Vagina (tissue), 2 donors: ENCODE measurements around the gene OR2T11. TPM values are rescaled to one million over a fixed set of nuclear protein-coding genes. Genes with fewer than 3 reads are reported as not detected.
"Not testable (repeated sequence)": the region's sequence is repeated elsewhere in the genome, so short reads cannot be mapped to it uniquely, and the experiment has no call there.

Source experiments
- DNase-seq, 2 donors: peaks; one replicate each; pipeline ENCODE4 v3.0.0-alpha.2; 2017; ENCODE audit errors: extremely low spot score in 2 of 2
- H3K27ac ChIP-seq: fragments of 200-600 bp; sonication (generic); one replicate; pipeline ENCODE4 v1.5.1; 2019
- H3K27me3 ChIP-seq: fragments of 200-600 bp; sonication (generic); one replicate; pipeline ENCODE4 v1.5.1; 2019
- H3K36me3 ChIP-seq, 2 donors: fragments of 200-600 bp; sonication (generic); one replicate each; pipeline ENCODE4 v1.5.1; 2017 to 2019
- H3K4me1 ChIP-seq: fragments of 200-600 bp; sonication (generic); one replicate; pipeline ENCODE4 v1.5.1; 2019
- H3K4me3 ChIP-seq, 2 donors: fragments of 200-600 bp; sonication (generic); 1 replicate in 1 of 2; 2 replicates in 1 of 2; pipeline ENCODE4 v1.5.1; 2016 to 2019
- H3K9me3 ChIP-seq: fragments of 200-600 bp; sonication (generic); one replicate; pipeline ENCODE4 v1.5.1; 2019
- CTCF ChIP-seq, 3 experiments: fragments of 450-650 bp in 2 of 3; fragments of 200-600 bp in 1 of 3; sonication (generic) in 1 of 3; IDR thresholded peaks; one replicate each; pipeline ENCODE4 v1.5.1; 2017 to 2019; ENCODE audit warnings: antibody characterized with exemption in 3 of 3, mild to moderate bottlenecking in 2 of 3, moderate library complexity in 2 of 3
- POLR2A ChIP-seq, 2 donors: fragments of 450-650 bp; IDR thresholded peaks; one replicate each; pipeline ENCODE4 v1.6.1; 2017; ENCODE audit warnings: antibody characterized with exemption in 2 of 2, mild to moderate bottlenecking in 2 of 2, moderate library complexity in 2 of 2
- POLR2AphosphoS5 ChIP-seq, 2 donors: sonication (generic); formaldehyde crosslinking; IDR thresholded peaks; one replicate each; pipeline ENCODE4 v1.9.0; 2017; ENCODE audit warnings: antibody characterized with exemption in 2 of 2, mild to moderate bottlenecking in 2 of 2, low read depth in 1 of 2; ENCODE audit not compliant: insufficient read depth in 1 of 2
- intact Hi-C: fragments of 100-400 bp; cut with DNase I; formaldehyde crosslinking; loops from one replicate; pipeline ENCODE4 v1.15.1; 2023
- total RNA-seq: library from RNA; depleted of rRNA; stranded (reverse); fragments of >200 nt; gene quantifications from one replicate; pipeline ENCODE4 v1.2.3, GENCODE V29; 2016

The OR2T11 gene
- not detected for total RNA-seq

GRCh38 chr1:248634991-248635390 lies at the start of gene OR2T11:
Gene OR2T11 (minus strand): TSS chr1:248635091. CDS start chr1:248627128, 7,963 bp downstream.
- not testable (repeated sequence) for H3K27me3 ChIP-seq, DNase-seq, H3K27ac ChIP-seq, H3K4me3 ChIP-seq, H3K4me1 ChIP-seq, H3K9me3 ChIP-seq, H3K36me3 ChIP-seq
- intact Hi-C loops: loop anchor here (10.0 kb wide), 1 partner anchor 1360 kb away; no protein-coding TSS in a partner anchor

GRCh38 chr1:248681651-248682050 lies 46.8 kb upstream of the OR2T11 start:
- no peak for DNase-seq
- Histone ChIP-seq H3K27ac (no peak overlapping the region), H3K27me3 (no peaks in the 10 kb centered on the region), H3K4me3 (no peak overlapping the region), H3K4me1 (no peaks in the 10 kb centered on the region), H3K36me3 (no peaks in the 10 kb centered on the region), H3K9me3 (no peaks in the 10 kb centered on the region)
- TF ChIP-seq POLR2AphosphoS5 (IDR thresholded peaks at IDR 0.05; ENCODE audit: insufficient read depth in 1 of 2, low read depth in 1 of 2) (no peak), POLR2A (IDR thresholded peaks at IDR 0.05) (no peak), CTCF (IDR thresholded peaks at IDR 0.05) (no peak)
- intact Hi-C loops: no loop called here

GRCh38 chr1:248670003-248670402 lies 35.1 kb upstream of the OR2T11 start:
- intact Hi-C loops: no loop called here
- Histone ChIP-seq H3K4me1 (no peaks in the 10 kb centered on the region), H3K9me3 (no peaks in the 10 kb centered on the region), H3K27ac (no peak overlapping the region), H3K36me3 (no peaks in the 10 kb centered on the region), H3K4me3 (no peak overlapping the region), H3K27me3 (no peaks in the 10 kb centered on the region)
- no peak for TF ChIP-seq POLR2A (IDR thresholded peaks at IDR 0.05)
- no peak for TF ChIP-seq POLR2AphosphoS5 (IDR thresholded peaks at IDR 0.05; ENCODE audit: insufficient read depth in 1 of 2, low read depth in 1 of 2)
- TF ChIP-seq CTCF (IDR thresholded peaks at IDR 0.05): no peak
- no peak for DNase-seq

- intact Hi-C loops, H3K9me3 ChIP-seq, H3K4me1 ChIP-seq, H3K27me3 ChIP-seq, H3K27ac ChIP-seq, H3K4me3 ChIP-seq, H3K36me3 ChIP-seq, DNase-seq: not testable (repeated sequence)
Measured at GRCh38 chr1:248663453-248664328, 28.8 kb upstream of the OR2T11 start.

GRCh38 chr1:248656797-248657196 lies 21.9 kb upstream of the OR2T11 start:
- H3K4me1 ChIP-seq, H3K36me3 ChIP-seq, H3K27me3 ChIP-seq, intact Hi-C loops, DNase-seq, H3K27ac ChIP-seq, H3K4me3 ChIP-seq, H3K9me3 ChIP-seq: not testable (repeated sequence)

- H3K36me3 ChIP-seq, intact Hi-C loops, H3K27me3 ChIP-seq, H3K4me1 ChIP-seq, H3K27ac ChIP-seq, H3K9me3 ChIP-seq, H3K4me3 ChIP-seq, DNase-seq: not testable (repeated sequence)
Measured at GRCh38 chr1:248655354-248655753, 20.5 kb upstream of the OR2T11 start, which contains the start of gene OR2T27. Gene OR2T27 (minus strand): TSS chr1:248655528. CDS start chr1:248650884, 4,644 bp downstream.

- DNase-seq: not testable (repeated sequence)
Measured at GRCh38 chr1:248648770-248649536, 14.1 kb upstream of the OR2T11 start.

GRCh38 chr1:248645178-248645577 lies 10.3 kb upstream of the OR2T11 start, which contains the start of gene OR2T35:
Gene OR2T35 (minus strand): TSS chr1:248645278. CDS start chr1:248639258, 6,020 bp downstream.
- H3K27me3 ChIP-seq, intact Hi-C loops, H3K27ac ChIP-seq, H3K36me3 ChIP-seq, H3K9me3 ChIP-seq, H3K4me1 ChIP-seq, DNase-seq, H3K4me3 ChIP-seq: not testable (repeated sequence)

More at GRCh38 chr1:248648770-248649536, 14.1 kb upstream of the OR2T11 start:
- H3K36me3 ChIP-seq, H3K27ac ChIP-seq, H3K4me3 ChIP-seq, H3K27me3 ChIP-seq, intact Hi-C loops, H3K4me1 ChIP-seq, H3K9me3 ChIP-seq: not testable (repeated sequence)

- H3K4me1 ChIP-seq, H3K36me3 ChIP-seq, H3K4me3 ChIP-seq, DNase-seq, H3K27me3 ChIP-seq, H3K9me3 ChIP-seq, H3K27ac ChIP-seq, intact Hi-C loops: not testable (repeated sequence)
Measured at GRCh38 chr1:248642971-248643651, 8.2 kb upstream of the OR2T11 start.

- H3K27me3 ChIP-seq, intact Hi-C loops, H3K4me3 ChIP-seq: not testable (repeated sequence)
Measured at GRCh38 chr1:248641583-248641982, 6.7 kb upstream of the OR2T11 start.

More at GRCh38 chr1:248641583-248641982, 6.7 kb upstream of the OR2T11 start:
- H3K4me1 ChIP-seq, H3K27ac ChIP-seq, H3K9me3 ChIP-seq, H3K36me3 ChIP-seq, DNase-seq: not testable (repeated sequence)
